ENCODE measurements around the gene ITGAE. TPM values are rescaled to one million over a fixed set of nuclear protein-coding genes. Genes with fewer than 3 reads are reported as not detected.
A peak's percentile ranks its signal among the peaks of the same experiment; 100 is the strongest.
"Not testable (repeated sequence)": the region's sequence is repeated elsewhere in the genome, so short reads cannot be mapped to it uniquely, and the experiment has no call there.

Gene ITGAE
- total RNA-seq, 1 donor from 2014 or later: 20.3 TPM

GRCh38 chr17:3712811-3713463 is 88.1 kb downstream of the ITGAE start:
- no peak for DNase-seq (ENCODE audit: low spot score)
- intact Hi-C loops (cut with DNase I): no loop called here

- intact Hi-C loops (cut with DNase I): no loop called here
- no peak for DNase-seq (ENCODE audit: low spot score)
Observed at GRCh38 chr17:3710951-3711383, 90.0 kb downstream of the ITGAE start.

GRCh38 chr17:3708366-3708765 is 92.6 kb downstream of the ITGAE start:
- no peak for DNase-seq (ENCODE audit: low spot score)
- intact Hi-C loops (cut with DNase I): no loop called here

GRCh38 chr17:3705718-3705984 is 95.3 kb downstream of the ITGAE start:
- intact Hi-C loops (cut with DNase I); DNase-seq (ENCODE audit: low spot score): not testable (repeated sequence)

GRCh38 chr17:3704931-3705717 is 95.9 kb downstream of the ITGAE start:
- intact Hi-C loops (cut with DNase I): no loop called here
- no peak for DNase-seq (ENCODE audit: low spot score)

- intact Hi-C loops (cut with DNase I); DNase-seq (ENCODE audit: low spot score): not testable (repeated sequence)
Observed at GRCh38 chr17:3702041-3702539, 98.9 kb downstream of the ITGAE start.

- intact Hi-C loops (cut with DNase I): no loop called here
- no peak for DNase-seq (ENCODE audit: low spot score)
Observed at GRCh38 chr17:3699951-3700350, 101.0 kb downstream of the ITGAE start.

GRCh38 chr17:3698139-3698538 is 102.8 kb downstream of the ITGAE start:
- DNase-seq (ENCODE audit: low spot score): no peak
- intact Hi-C loops (cut with DNase I): no loop called here

GRCh38 chr17:3697103-3697476 is 103.9 kb downstream of the ITGAE start:
- intact Hi-C loops (cut with DNase I): no loop called here
- no peak for DNase-seq (ENCODE audit: low spot score)

- no peak for DNase-seq (ENCODE audit: low spot score)
- intact Hi-C loops (cut with DNase I): no loop called here
Observed at GRCh38 chr17:3695723-3696411, 105.1 kb downstream of the ITGAE start, which contains the start of gene P2RX5. Gene P2RX5, minus strand, starts transcription at chr17:3696155. Its CDS starts 150 bp downstream, at chr17:3696005.

- peak; percentile 83 for DNase-seq (ENCODE audit: low spot score)
- intact Hi-C loops (cut with DNase I): no loop called here
Observed at GRCh38 chr17:3695129-3695722, 105.8 kb downstream of the ITGAE start.

GRCh38 chr17:3693829-3694231 is 107.2 kb downstream of the ITGAE start:
- no peak for DNase-seq (ENCODE audit: low spot score)

GRCh38 chr17:3693141-3693540 is 107.8 kb downstream of the ITGAE start:
- no peak for DNase-seq (ENCODE audit: low spot score)
- intact Hi-C loops (cut with DNase I): no loop called here

More at GRCh38 chr17:3693829-3694231, 107.2 kb downstream of the ITGAE start:
- intact Hi-C loops (cut with DNase I): no loop called here

- intact Hi-C loops (cut with DNase I): no loop called here
- no peak for DNase-seq (ENCODE audit: low spot score)
Observed at GRCh38 chr17:3692346-3692745, 108.6 kb downstream of the ITGAE start.

- intact Hi-C loops (cut with DNase I): no loop called here
- DNase-seq (ENCODE audit: low spot score): no peak
Observed at GRCh38 chr17:3691617-3692067, 109.3 kb downstream of the ITGAE start.

GRCh38 chr17:3690094-3690715 is 110.8 kb downstream of the ITGAE start:
- no peak for DNase-seq (ENCODE audit: low spot score)
- intact Hi-C loops (cut with DNase I): no loop called here

GRCh38 chr17:3689262-3690093 is 111.5 kb downstream of the ITGAE start:
- no peak for DNase-seq (ENCODE audit: low spot score)

GRCh38 chr17:3688852-3689261 is 112.1 kb downstream of the ITGAE start:
- no peak for DNase-seq (ENCODE audit: low spot score)
- intact Hi-C loops (cut with DNase I): no loop called here

More at GRCh38 chr17:3689262-3690093, 111.5 kb downstream of the ITGAE start:
- intact Hi-C loops (cut with DNase I): no loop called here

Data from cardiac septum (tissue), 1 donor.